ENCODE measurements around the gene SETD3. TPM values are rescaled to one million over a fixed set of nuclear protein-coding genes. Genes with fewer than 3 reads are reported as not detected.

Gene SETD3
- total RNA-seq, 1 donor from 2014 or later, result 49.1 TPM

DNA sequence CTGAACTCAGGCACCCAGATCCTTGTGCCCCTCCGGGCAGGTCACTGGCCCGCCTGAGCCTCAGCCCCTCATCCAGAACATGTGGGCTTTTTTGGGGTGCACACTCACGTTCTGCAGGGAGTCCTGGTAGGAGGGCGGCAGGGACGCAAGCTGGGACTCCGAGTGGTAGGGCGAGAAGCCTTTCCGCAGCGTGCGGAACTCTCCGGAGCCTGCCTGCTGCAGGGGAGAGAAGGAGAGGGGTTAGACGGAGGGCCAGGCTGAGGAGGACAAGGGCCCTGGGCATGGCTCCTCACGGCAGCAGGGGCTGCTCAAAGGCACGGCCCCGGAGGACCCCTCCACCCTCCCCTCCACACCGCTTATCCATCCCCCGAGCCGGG, 41.4 kb upstream of the SETD3 start:
- no peaks in the 10 kb centered on the region for H3K9me3 Mint-ChIP-seq (ENCODE audit: unreplicated experiment)
- no peak for DNase-seq (ENCODE audit: extremely low spot score, unreplicated experiment)
- H3K36me3 Mint-ChIP-seq (ENCODE audit: unreplicated experiment), result no peaks in the 10 kb centered on the region
- no peaks in the 10 kb centered on the region for H3K27me3 Mint-ChIP-seq (ENCODE audit: unreplicated experiment)
- peaks cover 30% of the 10 kb centered on the region for H3K4me1 Mint-ChIP-seq (ENCODE audit: unreplicated experiment)
- TF ChIP-seq, protein P1, sequence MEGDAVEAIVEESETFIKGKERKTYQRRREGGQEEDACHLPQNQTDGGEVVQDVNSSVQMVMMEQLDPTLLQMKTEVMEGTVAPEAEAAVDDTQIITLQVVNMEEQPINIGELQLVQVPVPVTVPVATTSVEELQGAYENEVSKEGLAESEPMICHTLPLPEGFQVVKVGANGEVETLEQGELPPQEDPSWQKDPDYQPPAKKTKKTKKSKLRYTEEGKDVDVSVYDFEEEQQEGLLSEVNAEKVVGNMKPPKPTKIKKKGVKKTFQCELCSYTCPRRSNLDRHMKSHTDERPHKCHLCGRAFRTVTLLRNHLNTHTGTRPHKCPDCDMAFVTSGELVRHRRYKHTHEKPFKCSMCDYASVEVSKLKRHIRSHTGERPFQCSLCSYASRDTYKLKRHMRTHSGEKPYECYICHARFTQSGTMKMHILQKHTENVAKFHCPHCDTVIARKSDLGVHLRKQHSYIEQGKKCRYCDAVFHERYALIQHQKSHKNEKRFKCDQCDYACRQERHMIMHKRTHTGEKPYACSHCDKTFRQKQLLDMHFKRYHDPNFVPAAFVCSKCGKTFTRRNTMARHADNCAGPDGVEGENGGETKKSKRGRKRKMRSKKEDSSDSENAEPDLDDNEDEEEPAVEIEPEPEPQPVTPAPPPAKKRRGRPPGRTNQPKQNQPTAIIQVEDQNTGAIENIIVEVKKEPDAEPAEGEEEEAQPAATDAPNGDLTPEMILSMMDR (IDR thresholded peaks at IDR 0.05), result no peak
- H3K27ac Mint-ChIP-seq (ENCODE audit: unreplicated experiment), result no peak overlapping the region
- H3K4me3 Mint-ChIP-seq (ENCODE audit: unreplicated experiment), result no peak overlapping the region

GRCh38 chr14:99521176-99522024, 40.7 kb upstream of the SETD3 start:
- TF ChIP-seq, protein P1 (IDR thresholded peaks at IDR 0.05), result no peak
- no peaks in the 10 kb centered on the region for H3K36me3 Mint-ChIP-seq (ENCODE audit: unreplicated experiment)
- no peak for DNase-seq (ENCODE audit: extremely low spot score, unreplicated experiment)
- H3K27ac Mint-ChIP-seq (ENCODE audit: unreplicated experiment), result no peak overlapping the region
- H3K4me1 Mint-ChIP-seq (ENCODE audit: unreplicated experiment), result peaks cover 30% of the 10 kb centered on the region
- no peaks in the 10 kb centered on the region for H3K9me3 Mint-ChIP-seq (ENCODE audit: unreplicated experiment)
- H3K4me3 Mint-ChIP-seq (ENCODE audit: unreplicated experiment), result no peak overlapping the region
- H3K27me3 Mint-ChIP-seq (ENCODE audit: unreplicated experiment), result no peaks in the 10 kb centered on the region

GRCh38 chr14:99520571-99521081, 40.0 kb upstream of the SETD3 start:
- TF ChIP-seq, protein P1 (IDR thresholded peaks at IDR 0.05), result no peak
- H3K36me3 Mint-ChIP-seq (ENCODE audit: unreplicated experiment), result no peaks in the 10 kb centered on the region
- H3K4me3 Mint-ChIP-seq (ENCODE audit: unreplicated experiment), result no peak overlapping the region
- H3K27ac Mint-ChIP-seq (ENCODE audit: unreplicated experiment), result no peak overlapping the region
- H3K4me1 Mint-ChIP-seq (ENCODE audit: unreplicated experiment), result peaks cover 30% of the 10 kb centered on the region
- no peak for DNase-seq (ENCODE audit: extremely low spot score, unreplicated experiment)
- H3K27me3 Mint-ChIP-seq (ENCODE audit: unreplicated experiment), result no peaks in the 10 kb centered on the region
- no peaks in the 10 kb centered on the region for H3K9me3 Mint-ChIP-seq (ENCODE audit: unreplicated experiment)

DNA sequence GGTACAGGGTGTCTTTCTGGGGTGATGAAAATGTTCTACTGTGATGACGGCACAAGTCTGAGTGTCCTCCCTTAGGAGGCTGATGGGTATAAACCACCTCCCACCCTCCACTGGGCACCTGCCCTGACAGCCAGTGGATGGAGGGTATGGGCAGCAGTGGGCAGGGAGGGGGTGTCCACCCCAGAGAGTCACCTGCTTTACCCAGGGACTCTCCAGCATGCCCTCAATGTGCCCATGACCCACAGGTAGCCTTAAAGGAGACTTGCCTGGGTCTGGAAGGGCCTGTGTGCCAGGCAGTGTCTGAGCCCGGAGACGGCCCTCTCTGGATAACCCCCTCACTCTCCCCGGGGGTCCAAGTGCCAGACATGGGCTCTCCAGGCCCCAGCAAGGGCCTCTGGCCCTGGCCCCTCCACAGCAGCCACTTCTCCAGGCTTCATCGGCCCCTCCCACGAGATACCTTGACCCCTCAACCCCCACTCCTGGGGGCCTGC, 39.3 kb upstream of the SETD3 start:
- Mint-ChIP-seq H3K27me3 (ENCODE audit: unreplicated experiment) (no peaks in the 10 kb centered on the region), H3K9me3 (ENCODE audit: unreplicated experiment) (no peaks in the 10 kb centered on the region), H3K4me3 (ENCODE audit: unreplicated experiment) (no peak overlapping the region), H3K27ac (ENCODE audit: unreplicated experiment) (no peak overlapping the region), H3K4me1 (ENCODE audit: unreplicated experiment) (peaks cover 25% of the 10 kb centered on the region), H3K36me3 (ENCODE audit: unreplicated experiment) (no peaks in the 10 kb centered on the region)
- TF ChIP-seq, protein P1 (IDR thresholded peaks at IDR 0.05), result no peak
- DNase-seq (ENCODE audit: extremely low spot score, unreplicated experiment), result no peak

DNA sequence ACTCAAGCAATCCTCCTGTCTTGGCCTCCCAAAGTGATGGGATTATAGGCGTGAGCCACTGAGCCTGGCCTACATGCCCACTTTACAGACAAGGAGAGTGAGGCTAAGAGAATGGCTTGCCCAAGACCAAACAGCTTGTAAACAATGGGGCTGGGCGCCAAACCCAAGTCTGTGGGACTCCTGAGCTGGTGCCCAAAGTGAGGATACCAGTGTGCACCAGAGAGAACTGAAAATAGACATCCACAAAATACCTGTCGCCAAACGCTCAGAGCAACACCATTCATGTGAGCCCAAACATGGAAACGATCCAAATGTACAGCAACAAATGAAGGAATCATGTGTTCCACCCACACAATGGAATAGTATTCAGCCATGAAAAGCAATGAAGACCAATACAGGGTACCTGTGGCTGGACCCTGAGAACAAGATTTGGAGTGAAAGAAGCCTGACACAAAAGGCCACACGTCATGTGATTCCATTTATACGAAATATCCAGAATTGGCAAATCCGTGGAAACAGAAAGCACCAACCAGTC, 38.8 kb upstream of the SETD3 start:
- no peaks in the 10 kb centered on the region for H3K27me3 Mint-ChIP-seq (ENCODE audit: unreplicated experiment)
- no peak for DNase-seq (ENCODE audit: extremely low spot score, unreplicated experiment)
- TF ChIP-seq, protein P1 (IDR thresholded peaks at IDR 0.05), result no peak
- H3K4me1 Mint-ChIP-seq (ENCODE audit: unreplicated experiment), result peaks cover 19% of the 10 kb centered on the region
- no peak overlapping the region for H3K4me3 Mint-ChIP-seq (ENCODE audit: unreplicated experiment)
- H3K9me3 Mint-ChIP-seq (ENCODE audit: unreplicated experiment), result no peaks in the 10 kb centered on the region
- H3K27ac Mint-ChIP-seq (ENCODE audit: unreplicated experiment), result no peak overlapping the region
- H3K36me3 Mint-ChIP-seq (ENCODE audit: unreplicated experiment), result no peaks in the 10 kb centered on the region
